Panc1 (cell line): ENCODE results near the gene PNPLA2. TPM values are rescaled to one million over a fixed set of nuclear protein-coding genes. Genes with fewer than 3 reads are reported as not detected.

Experiments
- ATAC-seq: fragments of 200-7000 bp; cut with Tn5 transposase; 2 replicates; pipeline ENCODE4 v1.9.1; 2020; ENCODE audit warnings: mild to moderate bottlenecking, moderate library complexity
- BruUV-seq: library from RNA; stranded (reverse); fragments of 400-500 nt; replicated peaks from 2 replicates; lab custom pipeline; 2021; lab: Mats Ljungman, UMichigan
- CTCF ChIA-PET: fragments of 300-600 bp; sonication (Branson Sonifier 250); formaldehyde crosslinking; loops from one replicate; lab custom pipeline; 2022; ENCODE audit warnings: antibody characterized with exemption; lab: Charles Lee
- POLR2A ChIA-PET: fragments of 300-600 bp; sonication (Branson Sonifier 250); formaldehyde crosslinking; loops from one replicate; lab custom pipeline; 2022; ENCODE audit warnings: antibody characterized with exemption; lab: Charles Lee
- DNase-seq: peaks from one replicate; pipeline ENCODE4 v3.0.0-alpha.2; 2010; ENCODE audit warnings: low read depth, low spot score
- H3K27ac ChIP-seq: 2 replicates; pipeline ENCODE4 v1.5.1; 2011; ENCODE audit warnings: mild to moderate bottlenecking, low read length, inconsistent platforms
- H3K27me3 ChIP-seq: fragments of 200-500 bp; sonication (Bioruptor generic); 2 replicates; pipeline ENCODE4 v1.6.0; 2014; ENCODE audit warnings: low read length, inconsistent platforms; ENCODE audit not compliant: control insufficient read depth, insufficient read depth
- H3K36me3 ChIP-seq: fragments of 200-500 bp; sonication (Bioruptor generic); 2 replicates; pipeline ENCODE4 v1.5.1; 2014; ENCODE audit warnings: inconsistent platforms, mild to moderate bottlenecking, low read length, moderate library complexity; ENCODE audit not compliant: control insufficient read depth, insufficient read depth
- H3K4me1 ChIP-seq: 2 replicates; pipeline ENCODE4 v1.5.1; 2011; ENCODE audit warnings: inconsistent platforms, mild to moderate bottlenecking, low read length, moderate library complexity; ENCODE audit not compliant: control insufficient read depth, insufficient read depth
- H3K4me3 ChIP-seq, 2 experiments: 2 replicates each; pipeline ENCODE4 v1.5.1; 2011 to 2012; ENCODE audit warnings: low read depth in 2 of 2, low read length in 2 of 2, mild to moderate bottlenecking in 2 of 2, inconsistent platforms in 1 of 2, moderate library complexity in 1 of 2
- H3K9me3 ChIP-seq: fragments of 200-500 bp; sonication (Bioruptor generic); 2 replicates; pipeline ENCODE4 v1.5.1; 2014; ENCODE audit warnings: low read depth, mild to moderate bottlenecking, inconsistent platforms, low read length, moderate library complexity; ENCODE audit not compliant: control insufficient read depth, insufficient read depth
- CTCF ChIP-seq: fragments of 450-650 bp; IDR thresholded peaks from 2 replicates; pipeline ENCODE4 v1.5.1; 2017; ENCODE audit warnings: mild to moderate bottlenecking
- POLR2AphosphoS5 ChIP-seq: IDR thresholded peaks from 2 replicates; pipeline ENCODE4 v1.6.1; 2012; ENCODE audit warnings: mild to moderate bottlenecking, low read depth, low read length, moderate library complexity
- REST ChIP-seq, 2 experiments: IDR thresholded peaks; 2 replicates each; pipeline ENCODE4 v1.6.1; 2011 to 2012; ENCODE audit warnings: low read depth in 2 of 2, control low read depth in 1 of 2, low read length in 1 of 2, mild to moderate bottlenecking in 1 of 2, moderate library complexity in 1 of 2; ENCODE audit not compliant: insufficient read depth in 1 of 2
- SIN3A ChIP-seq: IDR thresholded peaks from 2 replicates; pipeline ENCODE4 v1.6.1; 2012; ENCODE audit warnings: low read depth, mild to moderate bottlenecking, low read length, moderate library complexity, borderline replicate concordance; ENCODE audit not compliant: insufficient read depth
- TCF7L2 ChIP-seq: IDR thresholded peaks from 2 replicates; pipeline ENCODE4 v1.6.1; 2011; ENCODE audit warnings: mild to moderate bottlenecking, low read depth, low read length, inconsistent platforms
- in situ Hi-C: cut with HindIII; loops from 2 replicates; pipeline ENCODE4 v1.10.0; 2016; ENCODE audit warnings: low sequenced_read_pairs, low pct_unique_long_range_greater_than_20kb
- intact Hi-C: fragments of 100-400 bp; cut with micrococcal nuclease; formaldehyde crosslinking; loops from one replicate; pipeline ENCODE4 v1.10.0; 2022; ENCODE audit not compliant: unreplicated experiment
- total RNA-seq: library from RNA; stranded (reverse); gene quantifications from one replicate; pipeline ENCODE4 v1.2.1, GENCODE V29; 2021; ENCODE audit not compliant: unreplicated experiment

The PNPLA2 gene
- total RNA-seq, 1 experiment from 2014 or later, result 244 TPM

GRCh38 chr11:776561-777287 is 42.0 kb upstream of the PNPLA2 start:
- TF ChIP-seq POLR2AphosphoS5 (0 out of 2 replicates have a peak, but pooled peaks have one; percentile 8), REST (IDR thresholded peaks at IDR 0.05; ENCODE audit: insufficient read depth in 1 of 2, low read depth in 2 of 2, low read length in 1 of 2) (no peak)
- POLR2A ChIA-PET, result interaction anchor here (1.0 kb wide), 1 partner anchor 129 kb away, joined by 3 read pairs; no protein-coding TSS in a partner anchor
- H3K27ac ChIP-seq, result peak overlapping the region; percentile 93
- CTCF ChIA-PET, result no interaction called here
- intact Hi-C loops (no loop called here), in situ Hi-C loops (no loop called here)
- no peaks in the 10 kb centered on the region for H3K36me3 ChIP-seq
- peak; percentile 72 for ATAC-seq
- no peak for DNase-seq
- no peaks in the 10 kb centered on the region for H3K27me3 ChIP-seq
- BruUV-seq, result TSS peak; percentile 92
- no peaks in the 10 kb centered on the region for H3K9me3 ChIP-seq
- H3K4me1 ChIP-seq, result peaks cover 43% of the 10 kb centered on the region
- peak overlapping the region; percentile 89 to 96 for H3K4me3 ChIP-seq

GRCh38 chr11:777288-778255 is 41.1 kb upstream of the PNPLA2 start, which contains the start of gene GATD1:
GATD1 (minus strand) TSS chr11:777487; CDS start chr11:777462, 25 bp downstream.
- peak within 1 kb of the TSS; percentile 93 for H3K27ac ChIP-seq
- H3K27me3 ChIP-seq, result no peaks in the 10 kb centered on the region
- no peaks in the 10 kb centered on the region for H3K36me3 ChIP-seq
- POLR2A ChIA-PET, result no interaction called here
- intact Hi-C loops (no loop called here), in situ Hi-C loops (no loop called here)
- peak within 1 kb of the TSS; percentile 89 to 96 for H3K4me3 ChIP-seq
- peaks cover 43% of the 10 kb centered on the region for H3K4me1 ChIP-seq
- H3K9me3 ChIP-seq, result no peaks in the 10 kb centered on the region
- CTCF ChIA-PET, result interaction anchor here (0.5 kb wide), 1 partner anchor 49 kb away, joined by 3 read pairs; no protein-coding TSS in a partner anchor
- no TSS peak for BruUV-seq
- TF ChIP-seq CTCF, result no peak
- TF ChIP-seq TCF7L2, result no peak
- TF ChIP-seq REST (IDR thresholded peaks at IDR 0.05; ENCODE audit: insufficient read depth in 1 of 2, low read depth in 2 of 2, low read length in 1 of 2), result no peak
- peak; percentile 95 for TF ChIP-seq POLR2AphosphoS5
- peak; percentile 83; the same call in 1 of the 2 replicates for TF ChIP-seq SIN3A
- ATAC-seq (peak; percentile 84), DNase-seq (no peak)
